HG03064 (cell line): ENCODE results near the gene KMT2B.

Experiments
- ATAC-seq: cut with Tn5 transposase; IDR thresholded peaks from one replicate; pipeline ENCODE4 v1.9.1; 2021; ENCODE audit warnings: low read depth; ENCODE audit not compliant: unreplicated experiment

The KMT2B gene

GRCh38 chr19:35775298-35776101 lies 57.7 kb downstream of the KMT2B start, which contains the start of gene ARHGAP33:
Gene ARHGAP33 (plus strand): TSS chr19:35775564. CDS start chr19:35775659, 95 bp downstream.
- peak; percentile 78 for ATAC-seq

- ATAC-seq, result no peak
These were observed 58.4 kb downstream of the KMT2B start for GRCh38 chr19:35776102-35776788.

GRCh38 chr19:35777086-35777841 lies 59.5 kb downstream of the KMT2B start:
- no peak for ATAC-seq

- ATAC-seq, result no peak
These were observed 60.2 kb downstream of the KMT2B start for GRCh38 chr19:35777961-35778360.

GRCh38 chr19:35779033-35779432 lies 61.2 kb downstream of the KMT2B start:
- ATAC-seq, result no peak

GRCh38 chr19:35780058-35780457 lies 62.3 kb downstream of the KMT2B start:
- no peak for ATAC-seq

- ATAC-seq, result no peak
These were observed 62.9 kb downstream of the KMT2B start for GRCh38 chr19:35780717-35781116.

GRCh38 chr19:35781650-35782049 lies 63.8 kb downstream of the KMT2B start:
- no peak for ATAC-seq

- ATAC-seq, result no peak
These were observed 64.8 kb downstream of the KMT2B start for GRCh38 chr19:35782589-35782988.

GRCh38 chr19:35783469-35784434 lies 65.9 kb downstream of the KMT2B start:
- no peak for ATAC-seq

- no peak for ATAC-seq
These were observed 66.9 kb downstream of the KMT2B start for GRCh38 chr19:35784503-35785338.

- no peak for ATAC-seq
These were observed 67.5 kb downstream of the KMT2B start for GRCh38 chr19:35785339-35785627.

GRCh38 chr19:35786299-35787160 lies 68.7 kb downstream of the KMT2B start:
- no peak for ATAC-seq

GRCh38 chr19:35787227-35787799 lies 69.5 kb downstream of the KMT2B start:
- ATAC-seq, result no peak
